GM12873 (cell line): ENCODE results near the gene BCAT1.

ENCODE experiments used
- CTCF ChIP-seq: IDR thresholded peaks from 2 replicates; pipeline ENCODE4 v1.5.1; 2012; ENCODE audit warnings: low read depth, mild to moderate bottlenecking, moderate library complexity, low read length, control low read depth; ENCODE audit not compliant: insufficient read depth; ENCODE audit errors: missing control alignments

Gene BCAT1

DNA sequence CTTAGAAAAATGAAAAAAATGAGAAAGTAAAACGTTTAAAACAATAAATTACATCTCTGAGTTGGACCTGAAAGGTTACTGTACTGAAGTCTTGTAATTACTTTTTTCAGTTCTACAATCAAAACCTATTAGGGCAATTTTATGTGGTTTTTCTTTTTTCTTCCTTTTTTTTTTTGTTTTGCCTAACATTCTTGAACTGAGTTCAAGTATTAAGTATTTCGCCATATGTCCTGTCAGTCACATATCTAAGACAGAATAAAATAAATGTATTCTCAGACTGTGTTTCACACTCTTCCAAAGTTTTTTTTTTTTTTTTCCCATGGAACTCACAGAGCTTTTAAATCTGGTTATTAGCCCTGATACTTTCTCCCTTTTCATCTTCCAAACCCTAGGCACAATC lies 172.0 kb downstream of the BCAT1 start:
- TF ChIP-seq CTCF: no peak

GRCh38 chr12:24775073-24775472 lies 173.8 kb downstream of the BCAT1 start:
- no peak for TF ChIP-seq CTCF

GRCh38 chr12:24773996-24774395 lies 174.9 kb downstream of the BCAT1 start:
- TF ChIP-seq CTCF: no peak

DNA sequence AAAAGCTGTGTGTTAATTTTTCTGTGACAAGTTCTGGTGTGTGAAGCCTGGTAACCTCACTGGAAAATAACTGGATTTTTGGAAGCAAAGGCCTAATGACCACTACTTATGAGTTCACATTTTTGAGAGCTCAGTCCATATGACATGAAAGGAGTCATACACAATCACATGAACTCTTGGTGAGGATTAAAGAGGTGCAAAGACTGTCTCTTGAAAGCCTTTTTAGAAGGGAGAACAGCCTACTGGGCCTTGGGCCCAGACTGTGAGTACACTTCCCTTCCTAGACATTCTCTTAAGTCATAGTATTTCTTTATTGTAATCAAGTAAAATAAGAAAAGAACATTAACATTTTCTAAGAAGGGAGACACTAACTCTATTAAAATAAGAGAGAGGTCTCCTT lies 176.1 kb downstream of the BCAT1 start:
- TF ChIP-seq CTCF: no peak

DNA sequence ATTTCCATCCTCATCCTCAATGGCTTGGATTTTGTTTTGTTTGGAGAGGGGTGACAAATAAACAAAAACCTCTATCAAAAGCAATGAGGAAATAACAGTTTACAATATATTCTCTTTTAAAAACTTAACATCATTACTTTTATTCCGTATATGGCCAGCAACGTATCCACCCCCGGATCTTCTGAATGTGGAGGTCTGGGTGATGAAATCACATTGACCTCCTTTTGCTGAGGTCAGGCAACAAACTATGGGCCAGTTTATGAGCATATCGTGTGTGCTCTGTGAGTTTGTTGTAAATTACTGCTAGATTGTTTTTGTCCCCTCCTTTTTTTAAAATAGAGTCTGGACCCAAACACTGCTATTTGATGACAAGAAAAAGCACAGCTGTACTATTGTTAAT lies 178.1 kb downstream of the BCAT1 start:
- TF ChIP-seq CTCF: no peak

DNA sequence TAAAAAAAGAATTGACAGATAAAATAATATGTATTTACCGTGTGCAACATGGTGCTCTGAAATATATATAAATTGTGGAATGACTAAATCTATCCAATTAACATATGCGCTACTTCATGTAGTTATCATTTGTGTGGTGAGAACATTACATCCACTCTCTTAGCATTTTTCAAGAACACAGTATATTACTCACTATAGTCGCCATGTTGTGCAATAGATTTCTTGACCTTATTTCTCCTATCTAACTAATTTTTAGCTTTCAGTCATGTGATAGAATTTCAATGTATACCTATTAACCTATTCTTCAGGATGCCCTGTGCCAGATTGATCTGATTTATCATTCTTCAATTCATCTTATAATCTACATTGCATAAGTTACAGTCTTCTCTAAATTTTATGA lies 178.6 kb downstream of the BCAT1 start:
- no peak for TF ChIP-seq CTCF

GRCh38 chr12:24769682-24770081 lies 179.2 kb downstream of the BCAT1 start:
- no peak for TF ChIP-seq CTCF
